SK-N-SH (cell line): ENCODE results near the gene DUS2. TPM values are rescaled to one million over a fixed set of nuclear protein-coding genes. Genes with fewer than 3 reads are reported as not detected.

Experiments
- CTCF ChIA-PET: fragments of 300-600, 350-600 bp; formaldehyde crosslinking; extraction: SDS; loops from one replicate; lab custom pipeline; 2021; lab: Yijun Ruan, JAX
- POLR2A ChIA-PET: fragments of 350-600 bp; sonication (Branson Sonifier 250); formaldehyde crosslinking; extraction: SDS; loops from one replicate; lab custom pipeline; 2020; ENCODE audit warnings: antibody characterized with exemption, inconsistent platforms; lab: Yijun Ruan, JAX
- DNase-seq: peaks from one replicate; pipeline ENCODE4 v3.0.0; 2012
- H2AFZ ChIP-seq: fragments of 200-600 bp; sonication (generic); 2 replicates; pipeline ENCODE4 v1.8.1; 2016; ENCODE audit warnings: antibody characterized with exemption, mild to moderate bottlenecking, low read depth
- H3F3A ChIP-seq: fragments of 200-600 bp; sonication (generic); replicated peaks from 2 replicates; pipeline ENCODE3; 2016; ENCODE audit warnings: antibody characterized with exemption, mild to moderate bottlenecking; ENCODE audit not compliant: insufficient read depth
- H3K27ac ChIP-seq, 2 experiments: fragments of 200-500 bp in 1 of 2; fragments of 200-600 bp in 1 of 2; sonication (Bioruptor generic) in 1 of 2; sonication (generic), shearing (Covaris generic) in 1 of 2; 2 replicates each; pipeline versions ENCODE4 v1.5.1 to v1.6.1; 2014 to 2016; ENCODE audit warnings: low read depth in 2 of 2, inconsistent platforms in 1 of 2, low read length in 1 of 2, mild to moderate bottlenecking in 1 of 2, mixed read lengths in 1 of 2
- H3K27me3 ChIP-seq: fragments of 200-600 bp; sonication (generic), shearing (Covaris generic); 2 replicates; pipeline ENCODE4 v1.6.1; 2016; ENCODE audit warnings: mixed run types; ENCODE audit not compliant: insufficient read depth
- H3K36me3 ChIP-seq, 2 experiments: fragments of 200-500 bp in 1 of 2; fragments of 200-600 bp in 1 of 2; sonication (Bioruptor generic) in 1 of 2; sonication (generic) in 1 of 2; replicated peaks in 1 of 2; 2 replicates each; pipeline versions ENCODE3 to v1.5.1; 2014 to 2016; ENCODE audit warnings: low read length in 1 of 2, mild to moderate bottlenecking in 1 of 2; ENCODE audit not compliant: insufficient read depth in 2 of 2, control insufficient read depth in 1 of 2
- H3K4me1 ChIP-seq, 2 experiments: fragments of 200-500 bp in 1 of 2; fragments of 200-600 bp in 1 of 2; sonication (Bioruptor generic) in 1 of 2; sonication (generic), shearing (Covaris generic) in 1 of 2; 2 replicates each; pipeline versions ENCODE4 v1.5.1 to v1.6.1; 2014 to 2016; ENCODE audit warnings: low read depth in 1 of 2, low read length in 1 of 2, mixed run types in 1 of 2; ENCODE audit not compliant: insufficient read depth in 2 of 2, control insufficient read depth in 1 of 2
- H3K4me2 ChIP-seq: fragments of 200-600 bp; sonication (generic), shearing (Covaris generic); 2 replicates; pipeline ENCODE4 v1.6.1; 2017; ENCODE audit warnings: mixed run types
- H3K4me3 ChIP-seq, 2 experiments: fragments of 200-500 bp in 1 of 2; fragments of 200-600 bp in 1 of 2; sonication (Bioruptor generic) in 1 of 2; sonication (generic), shearing (Covaris generic) in 1 of 2; 2 replicates each; pipeline versions ENCODE4 v1.5.1 to v1.8.1; 2014 to 2016; ENCODE audit warnings: low read depth in 2 of 2, inconsistent platforms in 1 of 2, low read length in 1 of 2, mild to moderate bottlenecking in 1 of 2, mixed read lengths in 1 of 2, moderate library complexity in 1 of 2
- H3K79me2 ChIP-seq: fragments of 200-600 bp; sonication (generic); 2 replicates; pipeline ENCODE4 v1.8.1; 2017; ENCODE audit warnings: mild to moderate bottlenecking; ENCODE audit not compliant: insufficient read depth
- H3K9ac ChIP-seq: fragments of 200-600 bp; sonication (generic); 2 replicates; pipeline ENCODE4 v1.6.1; 2017; ENCODE audit warnings: mixed run types
- H3K9me2 ChIP-seq: fragments of 200-600 bp; sonication (generic); 2 replicates; pipeline ENCODE4 v1.6.1; 2017; ENCODE audit warnings: mixed run types
- H3K9me3 ChIP-seq: fragments of 200-600 bp; sonication (generic); 2 replicates; pipeline ENCODE4 v1.6.1; 2017; ENCODE audit warnings: mixed run types, mild to moderate bottlenecking, moderate library complexity
- H4K20me1 ChIP-seq: fragments of 200-600 bp; sonication (generic); 2 replicates; pipeline ENCODE4 v1.6.1; 2017; ENCODE audit warnings: mild to moderate bottlenecking, mixed run types; ENCODE audit not compliant: insufficient read depth
- CHD2 ChIP-seq: fragments of 150-350 bp; IDR thresholded peaks from 2 replicates; pipeline ENCODE4 v1.6.1; 2018; ENCODE audit warnings: low read length; ENCODE audit not compliant: partially characterized antibody
- ELF1 ChIP-seq: IDR thresholded peaks from 2 replicates; pipeline ENCODE4 v1.4.0; 2012
- EP300 ChIP-seq, 2 experiments: IDR thresholded peaks; 2 replicates each; pipeline versions ENCODE4 v1.4.0 to v1.6.1; 2012; ENCODE audit warnings: borderline replicate concordance in 1 of 2, low read depth in 1 of 2, low read length in 1 of 2
- EZH2phosphoT487 ChIP-seq: fragments of 200-600 bp; sonication (generic); IDR thresholded peaks from 2 replicates; pipeline ENCODE4 v1.6.1; 2017; ENCODE audit warnings: low read depth, mixed run types, mild to moderate bottlenecking, antibody characterized with exemption, moderate library complexity, borderline replicate concordance
- FOXJ3 ChIP-seq: sonication (generic); formaldehyde crosslinking; IDR thresholded peaks from 2 replicates; pipeline ENCODE4 v1.5.1; 2020; ENCODE audit warnings: mild to moderate bottlenecking, missing genetic modification reagents
- FOXM1 ChIP-seq: IDR thresholded peaks from 2 replicates; pipeline ENCODE4 v1.4.0; 2012; ENCODE audit warnings: low read depth, mild to moderate bottlenecking
- GABPA ChIP-seq: IDR thresholded peaks from 2 replicates; pipeline ENCODE4 v1.4.0; 2012; ENCODE audit warnings: low read depth, mild to moderate bottlenecking
- IRF3 ChIP-seq: fragments of 150-350 bp; IDR thresholded peaks from 2 replicates; pipeline ENCODE4 v1.6.1; 2016; ENCODE audit warnings: mild to moderate bottlenecking, low read depth, low read length
- MXI1 ChIP-seq: IDR thresholded peaks from 2 replicates; pipeline ENCODE4 v1.6.1; 2012; ENCODE audit warnings: mild to moderate bottlenecking, low read depth, low read length, improper control_type of control experiment
- NRF1 ChIP-seq: IDR thresholded peaks from 2 replicates; pipeline ENCODE4 v1.6.1; 2012; ENCODE audit warnings: low read depth, mild to moderate bottlenecking, low read length
- RAD21 ChIP-seq: IDR thresholded peaks from 2 replicates; pipeline ENCODE4 v1.6.1; 2012; ENCODE audit warnings: mild to moderate bottlenecking, low read length
- RCOR1 ChIP-seq: fragments of 150-350 bp; IDR thresholded peaks from 2 replicates; pipeline ENCODE4 v1.6.1; 2017; ENCODE audit warnings: antibody characterized with exemption, low read length
- RFX5 ChIP-seq: IDR thresholded peaks from 2 replicates; pipeline ENCODE4 v1.6.1; 2012; ENCODE audit warnings: mild to moderate bottlenecking, improper control_type of control experiment, low read length
- SIN3A ChIP-seq: IDR thresholded peaks from 2 replicates; pipeline ENCODE4 v1.6.1; 2012; ENCODE audit warnings: low read depth, mild to moderate bottlenecking, low read length, moderate library complexity, borderline replicate concordance
- USF1 ChIP-seq: IDR thresholded peaks from 2 replicates; pipeline ENCODE4 v1.4.0; 2012; ENCODE audit warnings: low read depth, borderline replicate concordance
- USF2 ChIP-seq: fragments of 150-350 bp; IDR thresholded peaks from 2 replicates; pipeline ENCODE4 v1.6.1; 2017; ENCODE audit warnings: antibody characterized with exemption, low read length, low read depth, borderline replicate concordance
- WGBS: methylation state at CpG from one replicate; pipeline ENCODE4 v1.1.6; 2017; ENCODE audit warnings: low lambda C conversion rate; 5-methylcytosine and 5-hydroxymethylcytosine counted together
- polyA plus RNA-seq, 3 experiments: library from polyadenylated mRNA; depleted of rRNA; stranded (reverse); fragments of >200 nt; gene quantifications; 2 replicates each; pipeline ENCODE4 v1.2.3, GENCODE V29; 2012
- TF ChIP-seq, protein P1 (sequence below): IDR thresholded peaks from 2 replicates; pipeline ENCODE4 v1.6.1; 2012; ENCODE audit warnings: mild to moderate bottlenecking, low read depth, low read length, moderate library complexity
- TF ChIP-seq, protein P2 (sequence below): IDR thresholded peaks from 2 replicates; pipeline ENCODE4 v1.4.0; 2012; ENCODE audit warnings: low read depth
- TF ChIP-seq, protein P3 (sequence below): IDR thresholded peaks from 2 replicates; pipeline ENCODE4 v1.4.0; 2012; ENCODE audit warnings: low read depth, borderline replicate concordance

The DUS2 gene
- polyA plus RNA-seq, 1 of the 3 experiments (the other 2 are of a cell fraction), result 16.1 TPM

DNA sequence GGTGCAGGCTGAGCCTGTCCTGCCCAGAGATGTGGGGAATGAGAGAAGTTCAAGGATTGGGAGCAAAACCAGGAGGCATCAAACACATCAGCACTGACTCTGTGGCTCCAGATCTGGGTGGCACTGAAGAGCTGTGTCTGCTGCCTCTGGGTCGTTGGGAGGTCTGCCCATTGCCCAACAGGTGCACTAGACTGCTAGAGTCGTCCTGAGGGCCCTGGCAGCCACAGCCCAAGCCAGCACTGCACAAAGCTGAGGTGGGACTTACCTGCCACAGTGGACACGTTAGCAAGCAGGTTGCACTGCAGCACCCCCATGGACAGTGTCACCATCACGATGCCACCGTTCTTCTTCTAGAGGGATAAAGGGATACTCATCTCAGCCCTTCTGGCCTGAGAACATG, 46.1 kb upstream of the DUS2 start:
- no CpG with 5 or more reads among the region's 5 CpGs for WGBS
- no peak overlapping the region for H3K4me3 ChIP-seq
- no peaks in the 10 kb centered on the region for H3K9me3 ChIP-seq
- no peak for DNase-seq
- no peak overlapping the region for H3K4me2 ChIP-seq
- H3K9ac ChIP-seq, result no peak overlapping the region
- no peaks in the 10 kb centered on the region for H3K4me1 ChIP-seq
- H4K20me1 ChIP-seq, result no peaks in the 10 kb centered on the region
- H3K36me3 ChIP-seq, result no peaks in the 10 kb centered on the region
- CTCF ChIA-PET, result no interaction called here
- no peaks in the 10 kb centered on the region for H3K79me2 ChIP-seq
- H3K27ac ChIP-seq, result no peak overlapping the region
- POLR2A ChIA-PET, result no interaction called here
- no peaks in the 10 kb centered on the region for H3F3A ChIP-seq
- no peak for TF ChIP-seq USF1
- no peak for TF ChIP-seq RFX5
- no peak for TF ChIP-seq NRF1
- no peak for TF ChIP-seq CHD2
- TF ChIP-seq RCOR1, result no peak
- no peak for TF ChIP-seq SIN3A
- no peak for TF ChIP-seq EP300 (IDR thresholded peaks at IDR 0.05; ENCODE audit: borderline replicate concordance in 1 of 2, low read depth in 1 of 2, low read length in 1 of 2)
- TF ChIP-seq GABPA, result no peak
- no peak for TF ChIP-seq FOXJ3 (CRISPR knock-in tag)
- TF ChIP-seq, protein P1, sequence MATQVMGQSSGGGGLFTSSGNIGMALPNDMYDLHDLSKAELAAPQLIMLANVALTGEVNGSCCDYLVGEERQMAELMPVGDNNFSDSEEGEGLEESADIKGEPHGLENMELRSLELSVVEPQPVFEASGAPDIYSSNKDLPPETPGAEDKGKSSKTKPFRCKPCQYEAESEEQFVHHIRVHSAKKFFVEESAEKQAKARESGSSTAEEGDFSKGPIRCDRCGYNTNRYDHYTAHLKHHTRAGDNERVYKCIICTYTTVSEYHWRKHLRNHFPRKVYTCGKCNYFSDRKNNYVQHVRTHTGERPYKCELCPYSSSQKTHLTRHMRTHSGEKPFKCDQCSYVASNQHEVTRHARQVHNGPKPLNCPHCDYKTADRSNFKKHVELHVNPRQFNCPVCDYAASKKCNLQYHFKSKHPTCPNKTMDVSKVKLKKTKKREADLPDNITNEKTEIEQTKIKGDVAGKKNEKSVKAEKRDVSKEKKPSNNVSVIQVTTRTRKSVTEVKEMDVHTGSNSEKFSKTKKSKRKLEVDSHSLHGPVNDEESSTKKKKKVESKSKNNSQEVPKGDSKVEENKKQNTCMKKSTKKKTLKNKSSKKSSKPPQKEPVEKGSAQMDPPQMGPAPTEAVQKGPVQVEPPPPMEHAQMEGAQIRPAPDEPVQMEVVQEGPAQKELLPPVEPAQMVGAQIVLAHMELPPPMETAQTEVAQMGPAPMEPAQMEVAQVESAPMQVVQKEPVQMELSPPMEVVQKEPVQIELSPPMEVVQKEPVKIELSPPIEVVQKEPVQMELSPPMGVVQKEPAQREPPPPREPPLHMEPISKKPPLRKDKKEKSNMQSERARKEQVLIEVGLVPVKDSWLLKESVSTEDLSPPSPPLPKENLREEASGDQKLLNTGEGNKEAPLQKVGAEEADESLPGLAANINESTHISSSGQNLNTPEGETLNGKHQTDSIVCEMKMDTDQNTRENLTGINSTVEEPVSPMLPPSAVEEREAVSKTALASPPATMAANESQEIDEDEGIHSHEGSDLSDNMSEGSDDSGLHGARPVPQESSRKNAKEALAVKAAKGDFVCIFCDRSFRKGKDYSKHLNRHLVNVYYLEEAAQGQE, result no peak
- TF ChIP-seq ELF1, result no peak
- TF ChIP-seq, protein P2, sequence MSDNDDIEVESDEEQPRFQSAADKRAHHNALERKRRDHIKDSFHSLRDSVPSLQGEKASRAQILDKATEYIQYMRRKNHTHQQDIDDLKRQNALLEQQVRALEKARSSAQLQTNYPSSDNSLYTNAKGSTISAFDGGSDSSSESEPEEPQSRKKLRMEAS, result no peak
- TF ChIP-seq, protein P3, sequence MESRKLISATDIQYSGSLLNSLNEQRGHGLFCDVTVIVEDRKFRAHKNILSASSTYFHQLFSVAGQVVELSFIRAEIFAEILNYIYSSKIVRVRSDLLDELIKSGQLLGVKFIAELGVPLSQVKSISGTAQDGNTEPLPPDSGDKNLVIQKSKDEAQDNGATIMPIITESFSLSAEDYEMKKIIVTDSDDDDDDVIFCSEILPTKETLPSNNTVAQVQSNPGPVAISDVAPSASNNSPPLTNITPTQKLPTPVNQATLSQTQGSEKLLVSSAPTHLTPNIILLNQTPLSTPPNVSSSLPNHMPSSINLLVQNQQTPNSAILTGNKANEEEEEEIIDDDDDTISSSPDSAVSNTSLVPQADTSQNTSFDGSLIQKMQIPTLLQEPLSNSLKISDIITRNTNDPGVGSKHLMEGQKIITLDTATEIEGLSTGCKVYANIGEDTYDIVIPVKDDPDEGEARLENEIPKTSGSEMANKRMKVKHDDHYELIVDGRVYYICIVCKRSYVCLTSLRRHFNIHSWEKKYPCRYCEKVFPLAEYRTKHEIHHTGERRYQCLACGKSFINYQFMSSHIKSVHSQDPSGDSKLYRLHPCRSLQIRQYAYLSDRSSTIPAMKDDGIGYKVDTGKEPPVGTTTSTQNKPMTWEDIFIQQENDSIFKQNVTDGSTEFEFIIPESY, result no peak
- TF ChIP-seq RAD21, result no peak
- no peak for TF ChIP-seq IRF3
- no peak for TF ChIP-seq MXI1
- no peak for TF ChIP-seq EZH2phosphoT487
- TF ChIP-seq USF2, result no peak
- TF ChIP-seq FOXM1, result no peak
- TF ChIP-seq, all 33 proteins: peak for 0
- no peaks in the 10 kb centered on the region; the same call in 1 of the 2 replicates for H3K27me3 ChIP-seq
- no peaks in the 10 kb centered on the region for H3K9me2 ChIP-seq
- no peak overlapping the region for H2AFZ ChIP-seq
